Measurements from ENCODE around the gene C1orf35. TPM values are rescaled to one million over a fixed set of nuclear protein-coding genes. Genes with fewer than 3 reads are reported as not detected.

Gene C1orf35
- total RNA-seq (10 to 100 TPM; 19.7 to 34.0 (median 32.3) TPM), total RNA-seq (10.6 to 38.0 (median 24.8) reads per million in 29 experiments)
- 16.0 TPM for total RNA-seq (2013)

- Histone ChIP-seq H3K27ac (ENCODE audit: low read length) (peak within 1 kb of the TSS; percentile 85), H3K36me3 (ENCODE audit: control insufficient read depth in 2 of 2, extremely low read depth in 1 of 2, insufficient read depth in 1 of 2, low read length in 1 of 2) (peaks cover 4 to 55% of the 10 kb centered on the region in 2 donors), H3K27me3 (replicated peaks in 1 of 2; ENCODE audit: control insufficient read depth in 2 of 2, extremely low read depth in 1 of 2, insufficient read depth in 2 of 2, low read length in 1 of 2) (no peaks in the 10 kb centered on the region), H3K9me3 (no peaks in the 10 kb centered on the region), H3K4me3 (ENCODE audit: control insufficient read depth in 1 of 2, extremely low read depth in 1 of 2, low read length in 1 of 2) (peak within 1 kb of the TSS; percentile 70 to 92), H3K4me1 (ENCODE audit: control insufficient read depth in 1 of 2, extremely low read depth in 1 of 2, insufficient read depth in 2 of 2, low read length in 2 of 2) (peaks cover 2 to 46% of the 10 kb centered on the region in 2 experiments)
- POLR2A ChIA-PET: no interaction called here
- Mint-ChIP-seq H3K9me3 (no peaks in the 10 kb centered on the region), H3K36me3 (peaks cover 21% of the 10 kb centered on the region), H3K27me3 (no peaks in the 10 kb centered on the region), H3K27ac (peak within 1 kb of the TSS; percentile 88 to 92), H3K4me1 (peaks cover 29 to 44% (median 35%) of the 10 kb centered on the region in 3 donors), H3K4me3 (peak within 1 kb of the TSS; percentile 89 to 95 (median 92))
- 0% methylated on average over 92 of the region's 104 CpGs for WGBS (ENCODE audit: insufficient coverage)
- ATAC-seq (replicated peaks in 1 of 4): peak; percentile 80 to 84 (median 82)
- peak; percentile 85 to 96 (median 92) for DNase-seq
- CTCF ChIA-PET: no interaction called here
Measured at GRCh38 chr1:228102791-228103620, at the start of gene C1orf35. C1orf35 (minus strand) TSS chr1:228103325; CDS start chr1:228103227, 98 bp downstream.

- Mint-ChIP-seq H3K9me3 (no peaks in the 10 kb centered on the region), H3K36me3 (no peaks in the 10 kb centered on the region), H3K4me3 (no peak overlapping the region), H3K4me1 (peaks cover 12 to 23% (median 14%) of the 10 kb centered on the region in 3 donors), H3K27ac (peak overlapping the region in 1 of 2 donors; percentile 64), H3K27me3 (no peaks in the 10 kb centered on the region)
- DNase-seq (peak in 1 of 35 experiments; percentile 1), ATAC-seq (replicated peaks in 1 of 4) (no peak)
- Histone ChIP-seq H3K4me1 (ENCODE audit: control insufficient read depth in 1 of 2, extremely low read depth in 1 of 2, insufficient read depth in 2 of 2, low read length in 2 of 2) (peaks cover 13 to 45% of the 10 kb centered on the region in 2 experiments), H3K36me3 (ENCODE audit: control insufficient read depth in 2 of 2, extremely low read depth in 1 of 2, insufficient read depth in 1 of 2, low read length in 1 of 2) (peaks cover 0 to 22% of the 10 kb centered on the region in 2 donors), H3K27me3 (replicated peaks in 1 of 2; ENCODE audit: control insufficient read depth in 2 of 2, extremely low read depth in 1 of 2, insufficient read depth in 2 of 2, low read length in 1 of 2) (peaks cover 0 to 12% of the 10 kb centered on the region in 2 experiments), H3K9me3 (no peaks in the 10 kb centered on the region), H3K4me3 (ENCODE audit: control insufficient read depth in 1 of 2, extremely low read depth in 1 of 2, low read length in 1 of 2) (no peak overlapping the region), H3K27ac (ENCODE audit: low read length) (no peak overlapping the region)
- CTCF ChIA-PET: interaction anchor here (0.6 kb wide), 2 partner anchors 356 to 1891 kb away, joined by 3 to 5 read pairs; no protein-coding TSS in a partner anchor
- POLR2A ChIA-PET: no interaction called here
- 100% methylated on average over 1 of the region's 3 CpGs for WGBS (ENCODE audit: insufficient coverage)
Measured at GRCh38 chr1:228152918-228153258, 49.8 kb upstream of the C1orf35 start.

- POLR2A ChIA-PET: interaction anchor here in 1 of 2 donors (0.7 kb wide), 1 partner anchor 13 kb away, joined by 3 read pairs; the partner anchor contains the start of gene IBA57
- Mint-ChIP-seq H3K4me3 (no peak overlapping the region), H3K27ac (peak overlapping the region in 1 of 2 donors; percentile 64)
Measured at GRCh38 chr1:228152097-228152917, 49.2 kb upstream of the C1orf35 start.

DNA sequence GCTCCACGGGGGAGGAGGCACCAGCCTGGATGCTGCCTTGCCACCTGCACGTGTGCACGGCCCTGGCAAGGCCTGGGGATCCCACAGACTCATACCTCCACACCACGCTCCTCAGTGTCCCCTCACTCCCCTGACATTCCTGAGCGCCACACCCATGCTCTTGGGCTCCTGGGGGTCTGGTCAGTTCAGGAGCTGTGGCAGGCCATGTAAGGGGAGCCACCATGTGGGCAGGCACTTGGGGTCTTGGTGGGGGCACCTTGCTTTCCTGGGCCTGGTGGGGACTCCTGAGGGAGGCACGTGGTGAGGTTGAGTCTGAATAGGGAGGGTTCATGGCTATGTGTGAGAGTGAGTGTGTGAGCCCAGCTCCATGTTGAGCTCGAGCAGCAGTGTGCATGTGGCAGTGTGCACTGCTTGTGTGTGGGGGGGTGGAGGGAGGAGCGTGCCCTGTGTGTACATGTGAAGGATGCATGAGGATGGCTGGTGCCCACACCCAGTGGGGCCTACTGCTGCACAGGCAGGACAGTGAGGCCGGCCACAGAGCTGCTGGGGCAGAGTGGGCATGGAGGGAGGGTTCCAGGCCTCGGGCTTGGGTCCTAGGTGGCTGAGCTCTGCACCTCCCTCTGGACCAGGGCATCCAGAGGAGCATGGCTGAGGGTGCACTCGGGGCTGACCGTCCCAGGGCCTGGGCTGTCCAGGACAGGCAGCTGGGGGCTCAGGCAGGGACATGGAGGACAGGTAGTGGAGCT, 48.2 kb upstream of the C1orf35 start:
- ATAC-seq (replicated peaks in 1 of 4): peak in 2 of 4 experiments; percentile 11 to 13
- H3K27me3 ChIP-seq (replicated peaks in 1 of 2; ENCODE audit: control insufficient read depth in 2 of 2, extremely low read depth in 1 of 2, insufficient read depth in 2 of 2, low read length in 1 of 2): peaks cover 0 to 6% of the 10 kb centered on the region in 2 experiments
- H3K27ac Mint-ChIP-seq: no peak overlapping the region
- peaks cover 7 to 35% of the 10 kb centered on the region in 2 experiments for H3K4me1 ChIP-seq (ENCODE audit: control insufficient read depth in 1 of 2, extremely low read depth in 1 of 2, insufficient read depth in 2 of 2, low read length in 2 of 2)
- peaks cover 3% of the 10 kb centered on the region for H3K36me3 Mint-ChIP-seq
- no peak overlapping the region for H3K4me3 Mint-ChIP-seq
- 88% methylated on average over 8 of the region's 12 CpGs for WGBS (ENCODE audit: insufficient coverage)
- H3K27me3 Mint-ChIP-seq: no peaks in the 10 kb centered on the region
- no peak overlapping the region for H3K4me3 ChIP-seq (ENCODE audit: control insufficient read depth in 1 of 2, extremely low read depth in 1 of 2, low read length in 1 of 2)
- ChIA-PET POLR2A (interaction anchor here in 1 of 2 donors (0.7 kb wide), 1 partner anchor 14 kb away, joined by 3 read pairs; the partner anchor contains the start of gene IBA57), CTCF (no interaction called here)
- H3K4me1 Mint-ChIP-seq: peaks cover 10 to 17% (median 12%) of the 10 kb centered on the region in 3 donors
- H3K9me3 ChIP-seq: no peaks in the 10 kb centered on the region
- no peak overlapping the region for H3K27ac ChIP-seq (ENCODE audit: low read length)
- peaks cover 0 to 36% of the 10 kb centered on the region in 2 donors for H3K36me3 ChIP-seq (ENCODE audit: control insufficient read depth in 2 of 2, extremely low read depth in 1 of 2, insufficient read depth in 1 of 2, low read length in 1 of 2)
- H3K9me3 Mint-ChIP-seq: no peaks in the 10 kb centered on the region
- DNase-seq: peak in 1 of 35 experiments; percentile 2

More at GRCh38 chr1:228152097-228152917, 49.2 kb upstream of the C1orf35 start:
- H3K36me3 ChIP-seq (ENCODE audit: control insufficient read depth in 2 of 2, extremely low read depth in 1 of 2, insufficient read depth in 1 of 2, low read length in 1 of 2): peaks cover 0 to 27% of the 10 kb centered on the region in 2 donors
- no peaks in the 10 kb centered on the region for H3K9me3 Mint-ChIP-seq
- H3K36me3 Mint-ChIP-seq: no peaks in the 10 kb centered on the region
- no peak overlapping the region for H3K27ac ChIP-seq (ENCODE audit: low read length)
- CTCF ChIA-PET: no interaction called here
- H3K9me3 ChIP-seq: no peaks in the 10 kb centered on the region
- H3K4me3 ChIP-seq (ENCODE audit: control insufficient read depth in 1 of 2, extremely low read depth in 1 of 2, low read length in 1 of 2): no peak overlapping the region
- H3K4me1 Mint-ChIP-seq: peaks cover 12 to 22% (median 13%) of the 10 kb centered on the region in 3 donors
- no peak for ATAC-seq (replicated peaks in 1 of 4)
- peaks cover 12 to 44% of the 10 kb centered on the region in 2 experiments for H3K4me1 ChIP-seq (ENCODE audit: control insufficient read depth in 1 of 2, extremely low read depth in 1 of 2, insufficient read depth in 2 of 2, low read length in 2 of 2)
- peaks cover 0 to 13% of the 10 kb centered on the region in 2 experiments for H3K27me3 ChIP-seq (replicated peaks in 1 of 2; ENCODE audit: control insufficient read depth in 2 of 2, extremely low read depth in 1 of 2, insufficient read depth in 2 of 2, low read length in 1 of 2)
- 91% methylated on average over 9 of the region's 19 CpGs for WGBS (ENCODE audit: insufficient coverage)
- no peaks in the 10 kb centered on the region for H3K27me3 Mint-ChIP-seq
- peak in 1 of 35 experiments; percentile 2 for DNase-seq

GRCh38 chr1:228150461-228151179, 47.5 kb upstream of the C1orf35 start:
- CTCF ChIA-PET: no interaction called here

More at GRCh38 chr1:228150461-228151179, 47.5 kb upstream of the C1orf35 start:
- Mint-ChIP-seq H3K9me3 (no peaks in the 10 kb centered on the region), H3K36me3 (peaks cover 3% of the 10 kb centered on the region), H3K4me1 (peaks cover 8 to 15% (median 12%) of the 10 kb centered on the region in 3 donors), H3K4me3 (no peak overlapping the region), H3K27me3 (no peaks in the 10 kb centered on the region), H3K27ac (no peak overlapping the region)
- peak in 1 of 4 experiments; percentile 4 for ATAC-seq (replicated peaks in 1 of 4)
- WGBS (ENCODE audit: insufficient coverage): 98% methylated on average over 8 of the region's 17 CpGs
- Histone ChIP-seq H3K27me3 (replicated peaks in 1 of 2; ENCODE audit: control insufficient read depth in 2 of 2, extremely low read depth in 1 of 2, insufficient read depth in 2 of 2, low read length in 1 of 2) (peaks cover 0 to 6% of the 10 kb centered on the region in 2 experiments), H3K36me3 (ENCODE audit: control insufficient read depth in 2 of 2, extremely low read depth in 1 of 2, insufficient read depth in 1 of 2, low read length in 1 of 2) (peaks cover 3 to 43% of the 10 kb centered on the region in 2 donors), H3K9me3 (no peaks in the 10 kb centered on the region), H3K4me3 (ENCODE audit: control insufficient read depth in 1 of 2, extremely low read depth in 1 of 2, low read length in 1 of 2) (no peak overlapping the region), H3K27ac (ENCODE audit: low read length) (no peak overlapping the region), H3K4me1 (ENCODE audit: control insufficient read depth in 1 of 2, extremely low read depth in 1 of 2, insufficient read depth in 2 of 2, low read length in 2 of 2) (peaks cover 3 to 34% of the 10 kb centered on the region in 2 experiments)
- DNase-seq: no peak
- POLR2A ChIA-PET: interaction anchor here in 1 of 2 donors (0.6 kb wide), 1 partner anchor 48 kb away, joined by 3 read pairs; no protein-coding TSS in a partner anchor
